K562 (cell line): ENCODE results near the gene CTNNBL1. TPM values are rescaled to one million over a fixed set of nuclear protein-coding genes. Genes with fewer than 3 reads are reported as not detected.

Source experiments
- ATAC-seq: fragments of 200-7000 bp; cut with Tn5 transposase; 3 replicates; pipeline ENCODE4 v1.9.1; 2020; ENCODE audit warnings: moderate library complexity
- BruUV-seq: library from RNA; stranded (reverse); fragments of 400-500 nt; replicated peaks from 2 replicates; lab custom pipeline; 2021; lab: Mats Ljungman, UMichigan
- CTCF ChIA-PET: fragments of 300-600 bp; formaldehyde crosslinking; extraction: SDS; loops from one replicate; lab custom pipeline; 2021; ENCODE audit warnings: low intra/inter-chr PET ratio; lab: Yijun Ruan, JAX
- POLR2A ChIA-PET: fragments of 300-600, 350-650 bp; sonication (Branson Sonifier 250); formaldehyde crosslinking; extraction: SDS; loops from one replicate; lab custom pipeline; 2021; ENCODE audit warnings: antibody characterized with exemption, inconsistent platforms; lab: Yijun Ruan, JAX
- DNase-seq, 4 experiments: peaks; one replicate each; pipeline versions ENCODE4 v3.0.0 to v3.0.0-alpha.2; 2011 to 2018; ENCODE audit warnings: low spot score in 3 of 4, mixed read lengths in 3 of 4; ENCODE audit errors: extremely low read depth in 1 of 4
- FAIRE-seq: peaks from 2 replicates; lab custom pipeline; 2011; peaks lifted over from hg19 to GRCh38; lab: Jason Lieb, UNC
- H2AFZ ChIP-seq: 2 replicates; pipeline ENCODE4 v1.6.0; 2011; ENCODE audit warnings: low read depth, low read length, control low read depth, inconsistent platforms
- H3K27ac ChIP-seq: fragments of 200-600 bp; 3 replicates; pipeline ENCODE4 v1.8.0; 2011; ENCODE audit warnings: low read depth, mild to moderate bottlenecking, control low read depth, inconsistent platforms, low read length, moderate library complexity, mixed read lengths; ENCODE audit errors: extremely low read depth
- H3K27me3 ChIP-seq, 2 experiments: fragments of 300-600 bp in 1 of 2; 2 replicates in 1 of 2; 3 replicates in 1 of 2; pipeline versions ENCODE4 v1.6.0 to v1.8.0; 2011; ENCODE audit warnings: inconsistent platforms in 2 of 2, low read length in 2 of 2, mild to moderate bottlenecking in 1 of 2, mixed read lengths in 1 of 2, moderate library complexity in 1 of 2; ENCODE audit not compliant: control insufficient read depth in 2 of 2, insufficient read depth in 2 of 2
- H3K36me3 ChIP-seq: fragments of 300-600 bp; 3 replicates; pipeline ENCODE4 v1.8.0; 2011; ENCODE audit warnings: mild to moderate bottlenecking, low read length, inconsistent platforms; ENCODE audit not compliant: control insufficient read depth, insufficient read depth
- H3K4me1 ChIP-seq, 2 experiments: fragments of 200-600 bp in 1 of 2; replicated peaks in 1 of 2; 2 replicates in 1 of 2; 3 replicates in 1 of 2; pipeline versions ENCODE4 v1.5.1 to v1.8.0; 2011; ENCODE audit warnings: inconsistent platforms in 2 of 2, low read length in 2 of 2, mild to moderate bottlenecking in 1 of 2, mixed read lengths in 1 of 2, moderate library complexity in 1 of 2; ENCODE audit not compliant: control insufficient read depth in 2 of 2, insufficient read depth in 2 of 2
- H3K4me2 ChIP-seq: 2 replicates; pipeline ENCODE4 v1.6.1; 2011; ENCODE audit warnings: low read length, control low read depth, inconsistent platforms, mixed read lengths; ENCODE audit not compliant: insufficient read depth
- H3K4me3 ChIP-seq: fragments of 200-600 bp; sonication (generic), shearing (Covaris generic); 2 replicates; pipeline ENCODE4 v1.5.1; 2016; ENCODE audit warnings: control low read depth, inconsistent platforms
- H3K79me2 ChIP-seq: fragments of 200-600 bp; 3 replicates; pipeline ENCODE4 v1.8.0; 2011; ENCODE audit warnings: low read length, inconsistent platforms; ENCODE audit not compliant: control insufficient read depth, insufficient read depth
- H3K9ac ChIP-seq, 2 experiments: 2 replicates each; pipeline versions ENCODE4 v1.6.0 to v1.6.1; 2011; ENCODE audit warnings: low read depth in 2 of 2, low read length in 2 of 2, control low read depth in 1 of 2, inconsistent platforms in 1 of 2, mild to moderate bottlenecking in 1 of 2, mixed read lengths in 1 of 2; ENCODE audit not compliant: insufficient read depth in 1 of 2
- H3K9me1 ChIP-seq: one replicate; pipeline ENCODE4 v1.6.0; 2011; ENCODE audit warnings: inconsistent platforms, mild to moderate bottlenecking, low read length, moderate library complexity; ENCODE audit not compliant: control insufficient read depth, insufficient read depth
- H3K9me3 ChIP-seq: replicated peaks from 2 replicates; pipeline ENCODE4 v1.5.1; 2011; ENCODE audit warnings: low read depth, low read length, inconsistent platforms; ENCODE audit not compliant: control insufficient read depth, insufficient read depth
- H4K20me1 ChIP-seq: replicated peaks from 2 replicates; pipeline ENCODE4 v1.6.1; 2011; ENCODE audit warnings: low read length, inconsistent platforms, mixed read lengths; ENCODE audit not compliant: control insufficient read depth, insufficient read depth
- ARID4B ChIP-seq: sonication (generic); formaldehyde crosslinking; IDR thresholded peaks from 2 replicates; pipeline ENCODE4 v1.8.0; 2022; ENCODE audit warnings: mild to moderate bottlenecking, missing genetic modification reagents
- ATF3 ChIP-seq, 2 experiments: fragments of 450-650 bp in 1 of 2; sonication (generic) in 1 of 2; formaldehyde crosslinking in 1 of 2; IDR thresholded peaks in 1 of 2; conservative IDR thresholded peaks in 1 of 2; 2 replicates each; pipeline versions ENCODE4 v1.6.1 to v1.8.1; 2016 to 2023; ENCODE audit warnings: mild to moderate bottlenecking in 2 of 2, moderate library complexity in 2 of 2, inconsistent platforms in 1 of 2, missing genetic modification reagents in 1 of 2
- E2F4 ChIP-seq: sonication (generic); formaldehyde crosslinking; IDR thresholded peaks from 2 replicates; pipeline ENCODE4 v1.8.0; 2022; ENCODE audit warnings: mild to moderate bottlenecking, low read depth, missing genetic modification reagents
- ZNF24 ChIP-seq: fragments of 450-650 bp; IDR thresholded peaks from 2 replicates; pipeline ENCODE4 v1.6.1; 2016
- ZNF512 ChIP-seq: IDR thresholded peaks from 2 replicates; pipeline ENCODE4 v1.6.1; 2016; ENCODE audit warnings: missing genetic modification characterization, missing compliant biosample characterization
- WGBS: fragments of 100-300 bp; shearing (Covaris generic); methylation state at CpG from one replicate; pipeline ENCODE4 v1.1.6; 2016; ENCODE audit warnings: low coverage, mixed read lengths; ENCODE audit not compliant: insufficient coverage; ENCODE audit errors: missing lambda C conversion rate; 5-methylcytosine and 5-hydroxymethylcytosine counted together
- in situ Hi-C: fragments of 300-500 bp; cut with MboI; formaldehyde crosslinking; loops from 4 replicates; pipeline ENCODE4 v1.15.0; 2018; ENCODE audit warnings: inconsistent platforms, mixed read lengths
- intact Hi-C: fragments of 100-400 bp; cut with micrococcal nuclease; formaldehyde crosslinking; loops from 2 replicates; pipeline ENCODE4 v1.14.2; 2022
- polyA plus RNA-seq, 8 experiments: library from polyadenylated mRNA; depleted of rRNA in 4 of 8; stranded (reverse) in 5 of 8; unstranded in 3 of 8; fragments of >200 nt; fragmentation: Nextera tagmentation in 2 of 8; fragmentation: Illumina TruSeq in 1 of 8; extraction: Ambion mirVana in 2 of 8; extraction: Trizol in 1 of 8; gene quantifications; 2 replicates each; pipeline versions ENCODE4 v1.2.1 to v1.2.3, GENCODE V29; 2011 to 2014; ENCODE audit warnings: inconsistent platforms in 1 of 8, missing spikeins in 1 of 8
- total RNA-seq, 7 experiments: library from RNA; depleted of rRNA in 6 of 7; stranded (reverse); fragments of >200 nt in 6 of 7; fragmentation: Illumina TruSeq in 2 of 7; extraction: Trizol in 2 of 7; gene quantifications; 2 replicates each; pipeline versions ENCODE4 v1.2.1 to v1.2.3, GENCODE V29; 2011 to 2021; ENCODE audit warnings: low replicate concordance in 1 of 7

CTNNBL1 gene
- total and polyA plus RNA-seq, 9 of the 15 experiments (the other 6 are each of a cell fraction or from before 2014, with no cell fraction given) = 32.4 to 85.6 (median 43.6) TPM

- no peak for TF ChIP-seq ARID4B
- TF ChIP-seq ZNF512 (tag) = no peak
- TF ChIP-seq ZNF24 = no peak
Observed at GRCh38 chr20:37737826-37738420, 44.1 kb downstream of the CTNNBL1 start (continued).

GRCh38 chr20:37741055-37741454 lies 47.2 kb downstream of the CTNNBL1 start:
- BruUV-seq = no TSS peak
- no peak for FAIRE-seq
- TF ChIP-seq E2F4 (CRISPR knock-in tag) (no peak), ATF3 (IDR thresholded peaks at IDR 0.05) (no peak), ATF3 (CRISPR knock-in tag; conservative IDR thresholded peaks at IDR 0.05) (no peak), ARID4B (no peak)

More at GRCh38 chr20:37741055-37741454, 47.2 kb downstream of the CTNNBL1 start:
- no peak overlapping the region for H2AFZ ChIP-seq
- H3K9ac ChIP-seq = no peak overlapping the region
- POLR2A ChIA-PET = no interaction called here
- H3K4me1 ChIP-seq = no peaks in the 10 kb centered on the region
- no peak for ATAC-seq
- H3K27ac ChIP-seq = no peak overlapping the region
- H4K20me1 ChIP-seq = no peaks in the 10 kb centered on the region
- 74% methylated on average over 3 of the region's 3 CpGs for WGBS
- H3K79me2 ChIP-seq = no peaks in the 10 kb centered on the region
- H3K36me3 ChIP-seq = peaks cover 27% of the 10 kb centered on the region; the same call in 2 of the 3 replicates
- H3K27me3 ChIP-seq = no peaks in the 10 kb centered on the region
- intact Hi-C loops (no loop called here), in situ Hi-C loops (no loop called here)
- CTCF ChIA-PET = no interaction called here
- no peaks in the 10 kb centered on the region for H3K9me3 ChIP-seq
- H3K4me2 ChIP-seq = no peak overlapping the region
- peaks cover 4% of the 10 kb centered on the region for H3K9me1 ChIP-seq
- H3K4me3 ChIP-seq = no peak overlapping the region
- no peak for DNase-seq
